Thymus (tissue), 11 donors: ENCODE data around the gene GNG8. TPM values are rescaled to one million over a fixed set of nuclear protein-coding genes. Genes with fewer than 3 reads are reported as not detected.
A peak's percentile ranks its signal among the peaks of the same experiment; 100 is the strongest.

ENCODE experiments used
- DNase-seq, 9 donors: peaks; one replicate each; pipeline ENCODE4 v3.0.0-alpha.2; 2013; ENCODE audit warnings: low spot score in 9 of 9, low read depth in 6 of 9, missing footprints in 1 of 9
- H3K27ac ChIP-seq, 2 donors: one replicate each; pipeline ENCODE4 v1.5.1; 2013; ENCODE audit warnings: control low read depth in 1 of 2, low read depth in 1 of 2, low read length in 1 of 2, mild to moderate bottlenecking in 1 of 2, moderate library complexity in 1 of 2
- H3K27me3 ChIP-seq, 2 donors: one replicate each; pipeline ENCODE4 v1.5.1; 2013; ENCODE audit warnings: low read length in 1 of 2; ENCODE audit not compliant: control insufficient read depth in 2 of 2, insufficient read depth in 1 of 2
- H3K36me3 ChIP-seq, 2 donors: one replicate each; pipeline ENCODE4 v1.5.1; 2013; ENCODE audit warnings: low read length in 1 of 2, mild to moderate bottlenecking in 1 of 2, moderate library complexity in 1 of 2; ENCODE audit not compliant: control insufficient read depth in 2 of 2, insufficient read depth in 2 of 2
- H3K4me1 ChIP-seq, 2 donors: one replicate each; pipeline ENCODE4 v1.5.1; 2013; ENCODE audit warnings: low read length in 2 of 2; ENCODE audit not compliant: control insufficient read depth in 2 of 2, insufficient read depth in 2 of 2
- H3K4me3 ChIP-seq, 2 donors: one replicate each; pipeline ENCODE4 v1.5.1; 2013; ENCODE audit warnings: low read length in 2 of 2, control low read depth in 1 of 2, mild to moderate bottlenecking in 1 of 2
- H3K9me3 ChIP-seq, 2 donors: one replicate each; pipeline ENCODE4 v1.5.1; 2013; ENCODE audit warnings: low read length in 1 of 2, mild to moderate bottlenecking in 1 of 2; ENCODE audit not compliant: control insufficient read depth in 2 of 2, insufficient read depth in 1 of 2
- WGBS: extraction: QIAGEN DNeasy Blood & Tissue Kit; methylation state at CpG from one replicate; pipeline ENCODE4 v1.1.7; 2013; 5-methylcytosine and 5-hydroxymethylcytosine counted together
- polyA plus RNA-seq: library from polyadenylated mRNA; stranded (reverse); fragments of 200-250 nt; gene quantifications from one replicate; pipeline ENCODE4 v1.2.3, GENCODE V29; 2013
- total RNA-seq: library from RNA; stranded (reverse); fragments of 120-200 nt; gene quantifications from one replicate; pipeline ENCODE4 v1.2.4, GENCODE V29; 2013
- donor health status: healthy.

The GNG8 gene
- total and polyA plus RNA-seq, 2 donors: 3.8 TPM; not detected in 1

GRCh38 chr19:46608178-46608577 is 27.8 kb downstream of the GNG8 start:
- H3K9me3 ChIP-seq: peaks cover 0 to 2% of the 10 kb centered on the region in 2 donors
- 98% methylated on average over 9 of the region's 9 CpGs for WGBS
- H3K4me3 ChIP-seq: no peak overlapping the region
- DNase-seq: no peak
- H3K4me1 ChIP-seq: peaks cover 25 to 46% of the 10 kb centered on the region in 2 donors
- H3K27me3 ChIP-seq: no peaks in the 10 kb centered on the region
- peaks cover 57 to 70% of the 10 kb centered on the region in 2 donors for H3K36me3 ChIP-seq
- no peak overlapping the region for H3K27ac ChIP-seq

GRCh38 chr19:46607448-46607841 is 28.6 kb downstream of the GNG8 start:
- DNase-seq: no peak
- no peaks in the 10 kb centered on the region for H3K27me3 ChIP-seq
- H3K27ac ChIP-seq: no peak overlapping the region
- no peak overlapping the region for H3K4me3 ChIP-seq
- WGBS: 98% methylated on average over 12 of the region's 12 CpGs
- H3K36me3 ChIP-seq: peaks cover 57 to 75% of the 10 kb centered on the region in 2 donors
- peaks cover 29 to 47% of the 10 kb centered on the region in 2 donors for H3K4me1 ChIP-seq
- H3K9me3 ChIP-seq: peaks cover 0 to 2% of the 10 kb centered on the region in 2 donors

GRCh38 chr19:46606681-46607447 is 29.1 kb downstream of the GNG8 start:
- no peak for DNase-seq
- WGBS: 98% methylated on average over 12 of the region's 12 CpGs
- Histone ChIP-seq H3K4me1 (peaks cover 27 to 46% of the 10 kb centered on the region in 2 donors), H3K27me3 (no peaks in the 10 kb centered on the region), H3K36me3 (peaks cover 57 to 75% of the 10 kb centered on the region in 2 donors), H3K27ac (no peak overlapping the region), H3K4me3 (no peak overlapping the region), H3K9me3 (peaks cover 0 to 2% of the 10 kb centered on the region in 2 donors)

GRCh38 chr19:46606019-46606418 is 30.0 kb downstream of the GNG8 start:
- Histone ChIP-seq H3K4me3 (no peak overlapping the region), H3K27ac (no peak overlapping the region), H3K9me3 (peaks cover 0 to 2% of the 10 kb centered on the region in 2 donors), H3K36me3 (peaks cover 57 to 75% of the 10 kb centered on the region in 2 donors), H3K27me3 (no peaks in the 10 kb centered on the region), H3K4me1 (peaks cover 19 to 38% of the 10 kb centered on the region in 2 donors)
- DNase-seq: no peak
- 95% methylated on average over 11 of the region's 11 CpGs for WGBS

GRCh38 chr19:46605356-46605821 is 30.6 kb downstream of the GNG8 start:
- Histone ChIP-seq H3K36me3 (peaks cover 57 to 71% of the 10 kb centered on the region in 2 donors), H3K9me3 (peaks cover under 1 to 2% of the 10 kb centered on the region in 2 donors), H3K4me3 (no peak overlapping the region), H3K27ac (no peak overlapping the region), H3K4me1 (peaks cover 14 to 33% of the 10 kb centered on the region in 2 donors), H3K27me3 (no peaks in the 10 kb centered on the region)
- WGBS: 94% methylated on average over 16 of the region's 16 CpGs
- DNase-seq: no peak

GRCh38 chr19:46604781-46605355 is 31.1 kb downstream of the GNG8 start:
- peaks cover 2 to 6% of the 10 kb centered on the region in 2 donors for H3K9me3 ChIP-seq
- DNase-seq: no peak
- peaks cover 14 to 34% of the 10 kb centered on the region in 2 donors for H3K4me1 ChIP-seq
- peaks cover 52 to 67% of the 10 kb centered on the region in 2 donors for H3K36me3 ChIP-seq
- no peak overlapping the region for H3K27ac ChIP-seq
- H3K4me3 ChIP-seq: no peak overlapping the region
- 96% methylated on average over 13 of the region's 13 CpGs for WGBS
- no peaks in the 10 kb centered on the region for H3K27me3 ChIP-seq

DNA sequence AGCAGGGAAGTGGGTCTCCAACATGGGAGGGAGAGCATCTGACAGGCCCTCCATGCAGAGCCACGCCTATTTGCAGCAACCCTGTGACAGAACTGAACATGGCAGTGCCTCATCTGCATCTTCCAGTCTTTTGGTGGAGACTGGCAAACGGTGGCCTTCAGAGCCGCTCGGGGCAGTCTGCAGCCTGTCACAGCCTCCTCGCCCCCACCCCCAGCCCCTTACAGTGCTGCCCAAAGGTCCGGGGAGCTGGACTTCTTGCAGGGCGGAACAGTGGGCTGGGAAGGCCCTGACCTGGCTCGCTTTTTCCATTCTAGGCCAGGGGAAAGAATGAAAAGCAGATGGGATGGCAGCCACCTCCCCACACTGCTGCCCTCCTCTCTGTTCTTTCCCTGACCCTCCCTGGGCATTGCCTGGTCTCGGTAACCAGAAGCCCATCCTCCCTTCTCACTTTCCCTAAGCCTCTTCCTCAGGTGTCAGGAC is 32.2 kb downstream of the GNG8 start:
- Histone ChIP-seq H3K9me3 (peaks cover 2 to 16% of the 10 kb centered on the region in 2 donors), H3K4me1 (peaks cover 14 to 30% of the 10 kb centered on the region in 2 donors), H3K27ac (no peak overlapping the region), H3K27me3 (no peaks in the 10 kb centered on the region), H3K36me3 (peaks cover 41 to 56% of the 10 kb centered on the region in 2 donors), H3K4me3 (no peak overlapping the region)
- whole genome bisulfite sequencing: 97% methylated on average over 9 of the region's 9 CpGs
- no peak for DNase-seq

GRCh38 chr19:46603195-46603637 is 32.8 kb downstream of the GNG8 start:
- H3K9me3 ChIP-seq: peaks cover 0 to 17% of the 10 kb centered on the region in 2 donors
- H3K4me1 ChIP-seq: peaks cover 14 to 30% of the 10 kb centered on the region in 2 donors
- H3K27ac ChIP-seq: peak overlapping the region; percentile 26 to 55
- peaks cover 35 to 50% of the 10 kb centered on the region in 2 donors for H3K36me3 ChIP-seq
- peak overlapping the region in 1 of 2 donors; percentile 89 for H3K4me3 ChIP-seq
- 81% methylated on average over 2 of the region's 2 CpGs for WGBS
- DNase-seq: peak in 1 of 9 donors; percentile 21
- H3K27me3 ChIP-seq: no peaks in the 10 kb centered on the region
